Measurements from ENCODE around the gene RELB. TPM values are rescaled to one million over a fixed set of nuclear protein-coding genes. Genes with fewer than 3 reads are reported as not detected.

The RELB gene
- total RNA-seq, 2 donors from 2014 or later = 17.1 to 42.4 TPM

DNA sequence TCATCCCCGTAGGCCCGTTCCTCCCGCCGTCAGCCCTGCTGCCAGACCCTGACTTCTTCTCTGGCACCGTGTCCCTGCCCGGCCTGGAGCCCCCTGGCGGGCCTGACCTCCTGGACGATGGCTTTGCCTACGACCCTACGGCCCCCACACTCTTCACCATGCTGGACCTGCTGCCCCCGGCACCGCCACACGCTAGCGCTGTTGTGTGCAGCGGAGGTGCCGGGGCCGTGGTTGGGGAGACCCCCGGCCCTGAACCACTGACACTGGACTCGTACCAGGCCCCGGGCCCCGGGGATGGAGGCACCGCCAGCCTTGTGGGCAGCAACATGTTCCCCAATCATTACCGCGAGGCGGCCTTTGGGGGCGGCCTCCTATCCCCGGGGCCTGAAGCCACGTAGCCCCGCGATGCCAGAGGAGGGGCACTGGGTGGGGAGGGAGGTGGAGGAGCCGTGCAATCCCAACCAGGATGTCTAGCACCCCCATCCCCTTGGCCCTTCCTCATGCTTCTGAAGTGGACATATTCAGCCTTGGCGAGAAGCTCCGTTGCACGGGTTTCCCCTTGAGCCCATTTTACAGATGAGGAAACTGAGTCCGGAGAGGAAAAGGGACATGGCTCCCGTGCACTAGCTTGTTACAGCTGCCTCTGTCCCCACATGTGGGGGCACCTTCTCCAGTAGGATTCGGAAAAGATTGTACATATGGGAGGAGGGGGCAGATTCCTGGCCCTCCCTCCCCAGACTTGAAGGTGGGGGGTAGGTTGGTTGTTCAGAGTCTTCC lies 36.3 kb downstream of the RELB start:
- intact Hi-C loops (cut with DNase I) = no loop called here
- DNase-seq = no peak
- H3K9me3 ChIP-seq = no peaks in the 10 kb centered on the region
- no peak overlapping the region for H3K27ac ChIP-seq
- TF ChIP-seq, protein P1, sequence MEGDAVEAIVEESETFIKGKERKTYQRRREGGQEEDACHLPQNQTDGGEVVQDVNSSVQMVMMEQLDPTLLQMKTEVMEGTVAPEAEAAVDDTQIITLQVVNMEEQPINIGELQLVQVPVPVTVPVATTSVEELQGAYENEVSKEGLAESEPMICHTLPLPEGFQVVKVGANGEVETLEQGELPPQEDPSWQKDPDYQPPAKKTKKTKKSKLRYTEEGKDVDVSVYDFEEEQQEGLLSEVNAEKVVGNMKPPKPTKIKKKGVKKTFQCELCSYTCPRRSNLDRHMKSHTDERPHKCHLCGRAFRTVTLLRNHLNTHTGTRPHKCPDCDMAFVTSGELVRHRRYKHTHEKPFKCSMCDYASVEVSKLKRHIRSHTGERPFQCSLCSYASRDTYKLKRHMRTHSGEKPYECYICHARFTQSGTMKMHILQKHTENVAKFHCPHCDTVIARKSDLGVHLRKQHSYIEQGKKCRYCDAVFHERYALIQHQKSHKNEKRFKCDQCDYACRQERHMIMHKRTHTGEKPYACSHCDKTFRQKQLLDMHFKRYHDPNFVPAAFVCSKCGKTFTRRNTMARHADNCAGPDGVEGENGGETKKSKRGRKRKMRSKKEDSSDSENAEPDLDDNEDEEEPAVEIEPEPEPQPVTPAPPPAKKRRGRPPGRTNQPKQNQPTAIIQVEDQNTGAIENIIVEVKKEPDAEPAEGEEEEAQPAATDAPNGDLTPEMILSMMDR (IDR thresholded peaks at IDR 0.05) = no peak
- no peak overlapping the region for H3K9ac ChIP-seq (ENCODE audit: low read depth in 2 of 2, low read length in 2 of 2)
- no peak overlapping the region for H3K4me3 ChIP-seq
- H3K27me3 ChIP-seq = no peaks in the 10 kb centered on the region
- peaks cover 5% of the 10 kb centered on the region for H3K36me3 ChIP-seq
- peaks cover 13% of the 10 kb centered on the region for H3K4me1 ChIP-seq

DNA sequence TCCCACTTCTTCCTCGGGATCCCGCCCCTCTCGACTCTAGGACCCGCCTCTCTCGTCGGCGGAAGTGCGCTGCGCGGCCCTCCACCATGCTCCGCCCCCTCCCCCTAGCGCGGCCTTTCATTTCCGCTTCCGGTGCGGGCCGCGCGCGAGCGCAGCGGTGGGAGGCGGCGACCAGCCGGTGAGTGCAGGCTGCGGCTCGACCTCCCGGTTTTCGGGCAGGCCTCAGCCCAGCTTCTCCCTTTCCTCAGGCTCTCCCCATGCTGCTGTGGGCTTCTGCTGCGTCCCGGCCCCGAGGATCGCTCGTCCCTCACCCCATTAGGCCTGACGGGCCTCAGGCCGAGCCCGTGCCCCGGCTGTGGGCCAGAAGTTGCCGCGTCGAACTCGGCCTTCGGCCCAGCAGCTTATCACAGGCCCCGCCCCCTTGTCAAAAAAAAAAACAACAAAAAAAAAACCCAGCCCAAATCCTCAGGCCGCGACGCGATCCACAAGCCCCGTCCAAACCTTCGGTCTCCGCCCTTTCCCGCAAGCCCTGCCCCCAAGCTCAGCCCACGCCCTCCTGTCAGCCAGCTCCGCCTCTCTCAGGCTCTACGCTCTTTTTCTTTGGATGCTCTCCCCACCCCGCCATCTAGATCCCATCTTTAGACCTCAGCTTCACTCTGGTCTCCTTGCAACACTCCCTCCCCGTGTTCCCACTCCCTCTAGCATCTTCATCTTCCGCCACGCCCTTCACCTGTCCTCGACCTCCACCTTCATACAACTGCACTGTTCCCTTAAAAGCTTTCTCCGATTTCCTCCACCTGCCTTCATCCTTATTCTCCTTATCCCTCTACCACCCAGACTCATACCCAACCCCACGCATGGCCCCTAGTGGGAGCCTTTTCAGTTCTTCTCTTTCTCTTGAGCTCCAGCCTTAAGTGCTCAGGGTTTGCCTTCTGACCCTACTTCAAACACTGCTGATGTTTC lies 37.9 kb downstream of the RELB start, which contains the start of gene CLASRP:
TSS of gene CLASRP (plus strand) at position 115 of the 963 bp plus-strand sequence. CDS start 1,168 bp downstream, outside the sequence.
- peak within 1 kb of the TSS; percentile 94 for H3K4me3 ChIP-seq
- no peaks in the 10 kb centered on the region for H3K27me3 ChIP-seq
- peaks cover 13% of the 10 kb centered on the region for H3K4me1 ChIP-seq
- H3K9ac ChIP-seq (ENCODE audit: low read depth in 2 of 2, low read length in 2 of 2) = peak within 1 kb of the TSS; percentile 90 to 96
- TF ChIP-seq, protein P1 (IDR thresholded peaks at IDR 0.05) = no peak
- peaks cover 5% of the 10 kb centered on the region for H3K36me3 ChIP-seq
- no peaks in the 10 kb centered on the region for H3K9me3 ChIP-seq
- DNase-seq = peak; percentile 93
- H3K27ac ChIP-seq = peak within 1 kb of the TSS; percentile 98
- intact Hi-C loops (cut with DNase I) = no loop called here

DNA sequence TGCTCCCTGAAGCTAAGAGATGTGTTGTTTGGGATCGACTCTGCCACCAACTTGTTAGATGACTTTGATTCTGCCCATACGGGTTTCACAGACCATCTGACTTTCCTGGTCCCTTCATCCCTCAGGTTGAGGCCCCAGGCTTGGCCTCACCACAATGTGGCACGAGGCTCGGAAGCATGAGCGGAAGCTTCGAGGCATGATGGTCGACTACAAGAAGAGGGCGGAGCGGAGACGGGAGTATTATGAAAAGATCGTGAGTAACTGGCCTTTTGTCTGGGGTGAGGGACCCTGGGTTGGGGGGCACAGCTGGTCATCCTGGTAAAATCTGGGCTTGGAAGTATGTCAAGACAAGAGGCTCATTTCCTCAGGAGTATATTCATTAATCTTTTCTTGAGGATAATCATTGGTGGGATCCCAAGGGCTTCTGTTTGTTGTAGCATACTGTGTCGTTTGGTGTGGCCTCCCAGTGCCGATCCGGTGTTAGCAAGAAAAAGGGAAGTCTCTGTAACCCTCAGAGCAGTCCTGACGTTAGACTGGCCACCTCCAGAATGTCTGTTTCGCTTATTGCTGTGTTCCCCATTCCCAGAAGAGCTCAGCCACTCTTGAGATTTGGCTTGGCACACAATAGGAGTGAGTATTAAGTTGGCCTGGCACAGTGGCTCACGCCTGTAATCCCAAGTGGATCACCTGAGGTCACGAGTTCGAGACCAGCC lies 39.0 kb downstream of the RELB start:
- peaks cover 5% of the 10 kb centered on the region for H3K36me3 ChIP-seq
- DNase-seq = no peak
- no peaks in the 10 kb centered on the region for H3K9me3 ChIP-seq
- peak overlapping the region; percentile 94 for H3K4me3 ChIP-seq
- no peaks in the 10 kb centered on the region for H3K27me3 ChIP-seq
- peaks cover 14% of the 10 kb centered on the region for H3K4me1 ChIP-seq
- H3K9ac ChIP-seq (ENCODE audit: low read depth in 2 of 2, low read length in 2 of 2) = peak overlapping the region; percentile 38 to 90
- TF ChIP-seq, protein P1 (IDR thresholded peaks at IDR 0.05) = no peak
- intact Hi-C loops (cut with DNase I) = no loop called here
- H3K27ac ChIP-seq = no peak overlapping the region

DNA sequence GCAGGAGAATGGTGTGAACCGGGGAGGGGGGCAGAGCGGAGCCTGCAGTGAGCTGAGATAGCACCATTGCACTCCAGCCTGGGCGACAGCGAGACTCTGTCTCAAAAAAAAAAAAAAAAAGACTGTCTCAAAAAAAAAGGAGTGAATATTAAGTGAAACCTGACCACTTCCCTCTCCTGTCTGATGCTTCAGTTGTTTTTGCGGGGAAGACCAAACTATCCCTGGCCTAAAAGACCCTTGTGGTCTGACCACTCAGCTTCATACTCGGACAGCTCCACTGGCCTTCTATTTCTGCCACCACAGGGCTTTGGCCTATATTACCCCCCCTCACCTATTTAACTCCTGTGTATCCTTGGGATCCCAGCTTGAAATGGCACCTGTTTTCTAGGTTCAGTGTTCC lies 39.9 kb downstream of the RELB start:
- Histone ChIP-seq H3K36me3 (peaks cover 5% of the 10 kb centered on the region), H3K4me3 (no peak overlapping the region), H3K9me3 (no peaks in the 10 kb centered on the region), H3K4me1 (peaks cover 23% of the 10 kb centered on the region), H3K27me3 (no peaks in the 10 kb centered on the region), H3K27ac (no peak overlapping the region), H3K9ac (ENCODE audit: low read depth in 2 of 2, low read length in 2 of 2) (no peak overlapping the region)
- TF ChIP-seq, protein P1 (IDR thresholded peaks at IDR 0.05) = no peak
- intact Hi-C loops (cut with DNase I) = no loop called here
- DNase-seq = no peak

All from colonic mucosa (tissue), 4 donors.